ENCODE measurements around the gene IL6.

- TF ChIP-seq CTCF (IDR thresholded peaks at IDR 0.05) (no peak), POLR2AphosphoS5 (IDR thresholded peaks at IDR 0.05) (no peak), POLR2A (IDR thresholded peaks at IDR 0.05) (no peak), EP300 (IDR thresholded peaks at IDR 0.05) (no peak)
Observed at GRCh38 chr7:22696541-22697228, 30.3 kb upstream of the IL6 start.

Measured in sigmoid colon (tissue), 4 donors.